EL (cell line): Measurements from ENCODE around the gene HYCC1.
A peak's percentile ranks its signal among the peaks of the same experiment; 100 is the strongest.
"Not testable (repeated sequence)": the region's sequence is repeated elsewhere in the genome, so short reads cannot be mapped to it uniquely, and the experiment has no call there.

ENCODE experiments used
- DNase-seq: peaks from one replicate; pipeline ENCODE4 v3.0.0-alpha.2; 2016

Gene HYCC1

DNA sequence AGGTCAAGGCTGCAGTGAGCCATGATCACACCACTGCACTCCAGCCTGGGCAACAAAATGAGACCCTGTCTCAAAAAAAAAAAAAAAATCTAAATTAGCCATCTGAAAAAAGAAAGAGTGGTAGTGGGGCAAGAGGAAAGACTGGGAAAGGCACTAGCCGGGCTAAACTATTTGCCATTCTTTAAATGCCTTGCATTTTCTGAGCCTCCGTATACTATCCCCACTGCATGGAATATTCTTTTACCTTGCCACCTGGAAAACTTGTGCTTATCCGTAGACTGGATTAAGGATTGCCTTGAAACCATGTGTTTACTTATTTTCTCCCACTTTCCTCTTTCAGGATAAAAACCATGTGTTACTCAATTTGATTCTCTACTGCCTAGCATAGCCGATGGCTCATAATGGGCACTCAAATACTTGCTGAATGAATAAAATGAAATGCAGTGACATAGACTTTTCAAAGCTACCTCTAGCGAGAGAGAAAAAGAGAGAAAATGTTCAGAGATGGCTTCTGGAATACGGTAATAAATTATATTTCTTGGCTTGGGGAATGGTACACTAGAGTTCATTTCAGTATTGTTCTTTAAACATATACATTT lies 30.6 kb downstream of the HYCC1 start:
- DNase-seq, result no peak

DNA sequence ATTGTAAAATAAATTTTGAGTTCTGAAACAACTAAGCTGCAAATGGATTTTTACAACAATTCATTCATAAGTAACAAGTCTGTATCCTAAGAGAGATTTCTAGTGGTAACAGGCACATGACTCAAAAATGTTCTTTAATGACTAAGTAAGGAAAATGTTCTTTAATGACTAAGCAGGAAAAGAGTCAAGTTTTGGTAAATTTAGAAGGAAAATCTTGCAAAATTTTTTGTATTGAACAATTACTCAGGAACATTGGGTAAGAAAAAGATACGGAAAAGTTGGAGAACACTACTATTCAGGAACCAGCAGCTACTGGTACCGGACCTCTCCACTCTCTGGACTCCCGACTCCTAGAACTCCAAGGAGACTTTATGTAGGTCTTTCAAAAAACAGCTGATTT lies 33.5 kb downstream of the HYCC1 start:
- DNase-seq, result peak; percentile 76

DNA sequence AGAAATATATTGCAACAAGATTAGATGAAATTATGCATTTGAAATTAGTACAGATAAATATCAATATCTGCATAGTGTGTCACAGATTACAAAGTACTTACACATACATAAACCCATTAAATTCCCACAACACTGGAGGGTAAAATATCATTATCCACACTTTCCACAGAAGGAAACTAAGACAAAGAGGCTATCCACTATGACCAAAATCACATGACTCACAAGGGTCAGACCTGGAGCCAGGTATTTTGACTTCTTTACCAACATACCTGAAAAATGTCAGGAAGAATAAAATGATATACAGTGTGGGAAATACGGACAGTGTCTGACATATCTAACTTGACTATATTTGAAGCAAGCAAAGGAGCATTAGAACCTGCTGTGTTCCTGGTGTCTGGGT lies 34.1 kb downstream of the HYCC1 start:
- peak; percentile 18 for DNase-seq

DNA sequence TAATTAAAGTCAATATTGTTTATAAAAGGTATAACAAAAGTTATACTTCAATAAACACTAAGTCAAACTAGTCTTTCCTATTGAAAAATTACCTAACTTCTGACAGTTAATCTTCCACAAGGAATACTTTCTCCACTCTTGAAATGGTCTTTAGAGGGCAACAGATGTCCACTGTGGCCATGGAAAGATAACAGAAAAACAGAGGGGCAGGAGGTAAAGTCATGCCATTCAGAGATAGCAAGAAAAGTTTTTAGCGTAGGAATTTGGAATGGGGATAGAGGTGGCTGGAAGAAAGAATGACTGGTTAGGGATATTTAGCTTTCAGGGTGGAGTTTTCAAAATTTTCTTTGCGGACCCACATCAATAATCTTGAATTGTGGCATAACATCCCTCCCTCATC lies 34.7 kb downstream of the HYCC1 start:
- no peak for DNase-seq

DNA sequence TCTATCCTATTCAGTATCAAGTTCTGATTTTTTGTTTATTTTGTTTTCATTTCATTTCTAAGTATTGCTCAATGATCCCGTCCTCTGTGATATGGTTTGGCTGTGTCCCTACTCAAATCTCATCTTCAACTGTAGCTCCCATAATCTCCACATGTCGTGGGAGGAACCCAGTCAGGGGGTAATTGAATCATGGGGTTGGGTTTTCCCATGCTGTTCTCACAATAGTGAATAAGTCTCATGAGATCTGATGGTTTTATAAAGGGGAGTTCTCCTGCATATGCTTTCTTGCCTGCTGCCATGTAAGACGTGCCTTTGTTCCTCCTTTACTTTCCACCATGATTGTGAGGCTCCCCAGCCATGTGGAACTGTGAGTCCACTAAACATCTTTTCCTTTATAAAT lies 39.3 kb downstream of the HYCC1 start:
- DNase-seq, result not testable (repeated sequence)

DNA sequence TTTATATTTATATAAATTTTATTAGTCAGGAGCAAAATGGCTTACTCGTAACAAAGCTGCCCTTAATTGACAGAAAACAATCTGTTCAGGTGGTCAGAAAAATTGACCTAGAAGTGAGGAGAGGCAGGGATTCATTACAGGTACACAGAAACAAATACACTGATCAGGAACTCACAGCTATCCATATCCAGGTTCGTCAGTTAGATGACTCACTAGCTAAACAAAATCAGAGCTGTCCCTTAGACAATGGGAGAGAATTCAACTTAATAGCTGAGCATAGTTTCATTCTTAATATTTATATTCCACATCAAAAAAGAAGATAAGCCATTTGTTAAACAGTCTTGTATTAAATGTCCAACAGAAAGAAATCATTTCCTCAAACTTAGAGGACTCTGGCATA lies 41.7 kb downstream of the HYCC1 start:
- no peak for DNase-seq

DNA sequence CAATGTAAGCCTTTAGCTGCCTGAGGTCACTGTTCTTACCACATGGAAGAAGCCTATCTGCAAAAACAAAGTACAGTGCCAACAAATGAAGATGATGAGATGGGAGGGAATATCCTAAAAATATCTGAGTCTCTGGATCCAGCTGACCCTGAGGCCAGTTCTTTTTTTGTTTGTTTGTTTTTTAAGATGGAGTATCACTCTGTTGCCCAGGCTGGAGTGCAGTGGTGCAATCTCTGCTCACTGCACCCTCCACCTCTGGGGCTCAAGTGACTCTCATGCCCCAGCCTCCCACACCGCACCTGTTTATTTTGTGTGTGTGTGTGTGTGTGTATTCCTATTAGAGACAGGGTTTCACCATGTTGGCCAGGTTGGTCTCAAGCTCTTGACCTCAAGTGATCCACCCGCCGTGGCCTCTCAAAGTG lies 44.9 kb downstream of the HYCC1 start:
- no peak for DNase-seq
